Astrocyte of the cerebellum (primary cell): ENCODE results near the gene GLIS1.

ENCODE experiments used
- DNase-seq: peaks from one replicate; pipeline ENCODE4 v3.0.0-alpha.2; 2011; ENCODE audit warnings: low read depth
- H3K4me3 ChIP-seq: 2 replicates; pipeline ENCODE4 v1.5.1; 2011; ENCODE audit warnings: mild to moderate bottlenecking, low read depth, low read length, moderate library complexity
- CTCF ChIP-seq: IDR thresholded peaks from 2 replicates; pipeline ENCODE4 v1.5.1; 2012; ENCODE audit warnings: low read length, low read depth, moderate library complexity, mild to moderate bottlenecking; ENCODE audit errors: missing control alignments
- in situ Hi-C: cut with HindIII; loops from 2 replicates; pipeline ENCODE4 v1.10.0; 2017; ENCODE audit warnings: low sequenced_read_pairs

Gene GLIS1

GRCh38 chr1:53524428-53525375, 214.3 kb downstream of the GLIS1 start:
- TF ChIP-seq CTCF, result no peak
- in situ Hi-C loops, result no loop called here

GRCh38 chr1:53521924-53522552, 216.9 kb downstream of the GLIS1 start:
- TF ChIP-seq CTCF, result no peak
- peak; percentile 43 for DNase-seq
- no peak overlapping the region for H3K4me3 ChIP-seq
- in situ Hi-C loops, result no loop called here

More at GRCh38 chr1:53524428-53525375, 214.3 kb downstream of the GLIS1 start:
- H3K4me3 ChIP-seq, result no peak overlapping the region
- no peak for DNase-seq

- DNase-seq, result no peak
- H3K4me3 ChIP-seq, result no peak overlapping the region
- in situ Hi-C loops, result no loop called here
- no peak for TF ChIP-seq CTCF
These were observed 218.5 kb downstream of the GLIS1 start for GRCh38 chr1:53520481-53520880.

GRCh38 chr1:53519421-53519820, 219.5 kb downstream of the GLIS1 start:
- in situ Hi-C loops, result no loop called here
- DNase-seq, result no peak
- no peak overlapping the region for H3K4me3 ChIP-seq
- TF ChIP-seq CTCF, result no peak

GRCh38 chr1:53518775-53519174, 220.2 kb downstream of the GLIS1 start:
- TF ChIP-seq CTCF, result no peak
- H3K4me3 ChIP-seq, result no peak overlapping the region
- in situ Hi-C loops, result no loop called here
- no peak for DNase-seq

- TF ChIP-seq CTCF, result no peak
- H3K4me3 ChIP-seq, result no peak overlapping the region
- in situ Hi-C loops, result no loop called here
These were observed 221.1 kb downstream of the GLIS1 start for GRCh38 chr1:53517821-53518352.

More at GRCh38 chr1:53517821-53518352, 221.1 kb downstream of the GLIS1 start:
- no peak for DNase-seq
